ENCODE results near the gene DNAH17.
"Not testable (repeated sequence)": the region's sequence is repeated elsewhere in the genome, so short reads cannot be mapped to it uniquely, and the experiment has no call there.

Gene DNAH17

GRCh38 chr17:78522031-78522809 lies 55.0 kb downstream of the DNAH17 start:
- no peak for DNase-seq

- DNase-seq = no peak
These were observed 59.8 kb downstream of the DNAH17 start for GRCh38 chr17:78517421-78517820.

- DNase-seq = no peak
These were observed 61.7 kb downstream of the DNAH17 start for GRCh38 chr17:78515480-78515879.

GRCh38 chr17:78514521-78514920 lies 62.7 kb downstream of the DNAH17 start:
- DNase-seq = no peak

GRCh38 chr17:78512976-78513375 lies 64.2 kb downstream of the DNAH17 start:
- no peak for DNase-seq

GRCh38 chr17:78510141-78511075 lies 66.8 kb downstream of the DNAH17 start:
- DNase-seq = no peak

GRCh38 chr17:78507526-78507925 lies 69.7 kb downstream of the DNAH17 start:
- no peak for DNase-seq

- no peak for DNase-seq
These were observed 70.5 kb downstream of the DNAH17 start for GRCh38 chr17:78506454-78507309.

- no peak for DNase-seq
These were observed 72.9 kb downstream of the DNAH17 start for GRCh38 chr17:78504156-78504925.

- not testable (repeated sequence) for DNase-seq
These were observed 73.8 kb downstream of the DNAH17 start for GRCh38 chr17:78503388-78503787.

- no peak for DNase-seq
These were observed 74.5 kb downstream of the DNAH17 start for GRCh38 chr17:78502611-78503148.

- no peak for DNase-seq
These were observed 75.8 kb downstream of the DNAH17 start for GRCh38 chr17:78501241-78502036.

GRCh38 chr17:78500806-78501205 lies 76.4 kb downstream of the DNAH17 start:
- no peak for DNase-seq

- DNase-seq = no peak
These were observed 77.3 kb downstream of the DNAH17 start for GRCh38 chr17:78499715-78500540.

GRCh38 chr17:78498848-78499247 lies 78.3 kb downstream of the DNAH17 start:
- DNase-seq = no peak

- DNase-seq = peak; percentile 67
These were observed 80.1 kb downstream of the DNAH17 start for GRCh38 chr17:78497115-78497540.

- DNase-seq = no peak
These were observed 80.9 kb downstream of the DNAH17 start for GRCh38 chr17:78496311-78496710.

- DNase-seq = no peak
These were observed 81.6 kb downstream of the DNAH17 start for GRCh38 chr17:78495634-78496033.

GRCh38 chr17:78494696-78495330 lies 82.4 kb downstream of the DNAH17 start:
- no peak for DNase-seq
